H7 (cell line): ENCODE measurements around the gene RETREG2. TPM values are rescaled to one million over a fixed set of nuclear protein-coding genes. Genes with fewer than 3 reads are reported as not detected.

ENCODE experiments used
- DNase-seq: peaks from one replicate; pipeline ENCODE4 v3.0.0; 2012
- H3K27me3 ChIP-seq: 2 replicates; pipeline ENCODE4 v1.6.0; 2011; ENCODE audit warnings: mild to moderate bottlenecking, low read length; ENCODE audit not compliant: control insufficient read depth, insufficient read depth
- H3K36me3 ChIP-seq: replicated peaks from 2 replicates; pipeline ENCODE4 v1.5.1; 2011; ENCODE audit warnings: low read length; ENCODE audit not compliant: control insufficient read depth, insufficient read depth
- H3K4me3 ChIP-seq: 2 replicates; pipeline ENCODE4 v1.5.1; 2011; ENCODE audit warnings: low read depth, mild to moderate bottlenecking, control low read depth, low read length, moderate library complexity; ENCODE audit not compliant: insufficient read depth
- total RNA-seq: library from RNA; depleted of rRNA; stranded (reverse); fragments of >200 nt; shearing (Covaris generic); gene quantifications from 2 replicates; pipeline ENCODE4 v1.2.3, GENCODE V29; 2014; rRNA removed

RETREG2 gene
- total RNA-seq, 1 experiment from 2014 or later, result 64.5 TPM

GRCh38 chr2:219223831-219224610 is 45.9 kb downstream of the RETREG2 start:
- no peak overlapping the region for H3K4me3 ChIP-seq
- H3K27me3 ChIP-seq, result no peaks in the 10 kb centered on the region
- H3K36me3 ChIP-seq, result peaks cover 19% of the 10 kb centered on the region
- no peak for DNase-seq

GRCh38 chr2:219225350-219225749 is 47.3 kb downstream of the RETREG2 start:
- H3K4me3 ChIP-seq, result no peak overlapping the region
- no peaks in the 10 kb centered on the region for H3K27me3 ChIP-seq
- peaks cover 19% of the 10 kb centered on the region for H3K36me3 ChIP-seq
- DNase-seq, result no peak

- peak overlapping the region; percentile 67 for H3K4me3 ChIP-seq
- no peaks in the 10 kb centered on the region for H3K27me3 ChIP-seq
- no peak for DNase-seq
- H3K36me3 ChIP-seq, result peaks cover 23% of the 10 kb centered on the region
Observed at GRCh38 chr2:219228041-219228910, 50.2 kb downstream of the RETREG2 start.

- H3K36me3 ChIP-seq, result peaks cover 24% of the 10 kb centered on the region
- DNase-seq, result no peak
- H3K4me3 ChIP-seq, result peak overlapping the region; percentile 67
- no peaks in the 10 kb centered on the region for H3K27me3 ChIP-seq
Observed at GRCh38 chr2:219228911-219229304, 50.8 kb downstream of the RETREG2 start.

DNA sequence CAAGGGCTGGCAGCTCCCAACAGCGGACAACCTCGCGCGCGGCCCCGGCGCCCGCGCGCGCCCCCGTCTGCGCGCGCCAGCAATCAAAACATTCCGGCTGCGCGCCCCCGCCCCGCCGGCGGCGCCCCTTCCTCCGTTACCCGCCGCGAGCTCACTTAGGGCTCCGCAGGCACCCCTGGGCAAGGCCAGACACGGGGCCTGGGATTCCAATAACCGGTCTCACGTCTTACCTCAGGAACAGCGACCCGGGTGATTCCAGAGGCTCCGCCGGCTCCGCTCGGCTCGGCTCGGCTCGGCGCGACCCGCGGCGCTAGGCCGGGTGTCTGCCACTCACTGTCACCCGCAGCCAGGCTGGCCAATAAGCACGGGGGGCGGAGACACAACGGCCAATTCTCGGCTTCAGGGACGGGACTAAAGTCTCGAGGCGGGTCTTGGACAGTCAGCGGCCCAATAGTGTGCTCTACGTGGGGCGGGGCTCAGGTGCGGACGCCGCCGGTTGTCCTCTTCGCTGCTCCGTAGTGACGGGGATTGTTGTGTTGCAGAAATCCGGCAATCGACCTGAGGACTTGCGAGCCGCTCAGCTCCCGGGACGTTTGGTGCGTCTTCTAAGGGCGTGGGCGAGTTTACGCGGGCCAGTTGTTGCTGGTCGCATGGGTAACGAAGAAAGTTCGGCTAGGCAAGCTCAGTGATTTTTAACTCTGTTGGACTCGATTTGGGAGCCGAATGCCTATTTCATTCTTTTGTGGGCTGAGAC is 51.4 kb downstream of the RETREG2 start, which contains the start of the genes ANKZF1 and ATG9A:
Gene ANKZF1, plus strand, starts transcription at position 502 of the 754 bp plus-strand sequence. CDS start 452 bp downstream, outside the sequence.
Gene ATG9A, minus strand, starts transcription at position 332 of the 754 bp plus-strand sequence. CDS start 1,612 bp downstream, outside the sequence.
- Histone ChIP-seq H3K27me3 (no peaks in the 10 kb centered on the region), H3K4me3 (peak within 1 kb of the TSS; percentile 67), H3K36me3 (peaks cover 25% of the 10 kb centered on the region)
- peak; percentile 100 for DNase-seq

DNA sequence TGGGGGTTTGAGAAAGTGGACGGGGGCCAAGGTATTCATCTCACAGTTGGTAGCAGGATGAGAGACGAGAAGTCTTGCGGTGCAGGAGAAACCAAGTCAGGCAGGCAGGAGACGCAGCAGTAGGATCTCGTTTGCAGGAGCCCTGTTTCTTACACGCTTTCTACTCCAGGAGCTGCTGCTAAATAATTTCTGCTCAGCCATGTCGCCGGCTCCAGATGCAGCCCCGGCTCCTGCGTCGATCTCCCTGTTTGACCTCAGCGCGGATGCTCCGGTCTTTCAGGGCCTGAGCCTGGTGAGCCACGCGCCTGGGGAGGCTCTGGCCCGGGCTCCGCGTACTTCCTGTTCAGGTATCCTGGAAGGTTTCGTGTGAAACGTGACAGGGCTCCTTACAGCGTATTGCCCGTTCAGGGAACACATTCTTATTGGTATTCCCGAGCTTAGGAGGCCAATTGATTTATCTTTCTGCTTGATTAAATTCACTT is 52.0 kb downstream of the RETREG2 start:
- DNase-seq, result peak; percentile 84
- peaks cover 29% of the 10 kb centered on the region for H3K36me3 ChIP-seq

DNA sequence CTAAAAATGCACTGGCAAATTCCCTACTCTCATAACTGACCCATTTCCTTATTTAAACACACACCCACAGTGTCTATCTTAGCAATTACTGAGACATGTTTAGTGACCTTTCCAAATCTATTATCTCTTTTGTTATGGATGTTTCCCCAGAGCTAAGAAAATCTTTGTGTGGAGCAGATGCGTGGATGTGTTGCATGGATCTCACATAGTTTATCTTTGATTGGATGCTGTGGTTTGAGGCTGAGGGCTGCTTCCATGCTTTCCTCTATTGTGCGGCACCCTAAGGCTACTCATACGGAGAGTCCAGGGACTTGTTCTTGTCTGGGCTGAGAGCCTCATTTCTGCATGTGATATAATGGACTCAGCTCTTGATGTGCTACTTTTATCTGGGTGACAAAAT is 56.3 kb downstream of the RETREG2 start:
- Histone ChIP-seq H3K36me3 (peaks cover 38% of the 10 kb centered on the region), H3K4me3 (no peak overlapping the region), H3K27me3 (no peaks in the 10 kb centered on the region)
- DNase-seq, result no peak

More for the DNA sequence above, 52.0 kb downstream of the RETREG2 start:
- no peaks in the 10 kb centered on the region for H3K27me3 ChIP-seq
- H3K4me3 ChIP-seq, result peak overlapping the region; percentile 67

Other genes starting within 250 kb of the RETREG2 start
- 0.17 TPM in 1 of 2 replicates, not detected in the other for gene CDK5R2, start 218.6 kb upstream of the RETREG2 start, total RNA-seq
- not detected in 2 replicates for gene FEV, start 193.1 kb upstream of the RETREG2 start, total RNA-seq
- not detected in 2 replicates for gene CRYBA2, start 184.9 kb upstream of the RETREG2 start, total RNA-seq
- gene CFAP65, start 136.8 kb upstream of the RETREG2 start, total RNA-seq, result 0.11 TPM in 1 of 2 replicates, not detected in the other
- gene IHH, start 117.4 kb upstream of the RETREG2 start, total RNA-seq, result 1.1 TPM in 2 replicates
- 22.0 and 22.7 TPM in 2 replicates for gene NHEJ1, start 17.5 kb upstream of the RETREG2 start, total RNA-seq
- gene SLC23A3, start 8.2 kb upstream of the RETREG2 start, total RNA-seq, result not detected in 2 replicates
- 27.7 and 33.2 TPM in 2 replicates for gene CNPPD1, start 1.4 kb upstream of the RETREG2 start, total RNA-seq
- 25.3 and 29.9 TPM in 2 replicates for gene ZFAND2B, start 28.5 kb downstream of the RETREG2 start, total RNA-seq
- gene ABCB6, start 40.7 kb downstream of the RETREG2 start, total RNA-seq, result 50.4 and 74.8 TPM in 2 replicates
- gene ATG9A, start 51.4 kb downstream of the RETREG2 start, total RNA-seq, result 32.5 and 38.6 TPM in 2 replicates
- 56.9 and 63.4 TPM in 2 replicates for gene ANKZF1, start 51.5 kb downstream of the RETREG2 start, total RNA-seq
- 4.9 and 6.6 TPM in 2 replicates for gene GLB1L, start 67.2 kb downstream of the RETREG2 start, total RNA-seq
- gene STK16, start 67.2 kb downstream of the RETREG2 start, total RNA-seq, result 26.2 and 38.6 TPM in 2 replicates
- gene TUBA4B, start 75.0 kb downstream of the RETREG2 start, total RNA-seq, result 0.28 TPM in 1 of 2 replicates, not detected in the other
- 20.3 and 43.9 TPM in 2 replicates for gene TUBA4A, start 75.6 kb downstream of the RETREG2 start, total RNA-seq
- 29.1 and 38.6 TPM in 2 replicates for gene DNAJB2, start 101.1 kb downstream of the RETREG2 start, total RNA-seq
- 0.73 and 2.0 TPM in 2 replicates for gene PTPRN, start 131.1 kb downstream of the RETREG2 start, total RNA-seq
- gene RESP18, start 154.5 kb downstream of the RETREG2 start, total RNA-seq, result not detected in 2 replicates
- gene DNPEP, start 209.6 kb downstream of the RETREG2 start, total RNA-seq, result 44.8 and 55.5 TPM in 2 replicates
- gene DES, start 240.1 kb downstream of the RETREG2 start, total RNA-seq, result 14.7 and 18.8 TPM in 2 replicates